ENCODE measurements around the gene PDRG1.

DNA sequence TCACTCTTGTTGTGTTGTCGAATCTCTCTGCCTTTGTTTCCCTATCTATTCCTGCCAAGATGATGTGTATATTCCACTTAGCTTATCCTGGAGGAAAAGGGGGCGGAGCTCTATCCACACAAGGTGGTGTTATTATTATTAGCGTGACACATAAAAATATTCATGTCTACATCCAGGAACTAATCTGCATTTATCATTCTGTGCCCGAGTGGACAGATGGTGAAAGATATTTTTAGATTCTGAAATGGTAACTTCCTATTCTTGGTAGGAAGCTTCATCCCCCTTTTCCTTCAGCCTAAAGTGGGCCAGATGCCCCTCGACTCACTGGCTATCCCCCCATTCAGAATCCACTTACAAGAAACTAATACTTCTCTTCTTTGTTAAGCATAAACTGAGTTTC is 18.1 kb upstream of the PDRG1 start:
- TF ChIP-seq, protein P1, sequence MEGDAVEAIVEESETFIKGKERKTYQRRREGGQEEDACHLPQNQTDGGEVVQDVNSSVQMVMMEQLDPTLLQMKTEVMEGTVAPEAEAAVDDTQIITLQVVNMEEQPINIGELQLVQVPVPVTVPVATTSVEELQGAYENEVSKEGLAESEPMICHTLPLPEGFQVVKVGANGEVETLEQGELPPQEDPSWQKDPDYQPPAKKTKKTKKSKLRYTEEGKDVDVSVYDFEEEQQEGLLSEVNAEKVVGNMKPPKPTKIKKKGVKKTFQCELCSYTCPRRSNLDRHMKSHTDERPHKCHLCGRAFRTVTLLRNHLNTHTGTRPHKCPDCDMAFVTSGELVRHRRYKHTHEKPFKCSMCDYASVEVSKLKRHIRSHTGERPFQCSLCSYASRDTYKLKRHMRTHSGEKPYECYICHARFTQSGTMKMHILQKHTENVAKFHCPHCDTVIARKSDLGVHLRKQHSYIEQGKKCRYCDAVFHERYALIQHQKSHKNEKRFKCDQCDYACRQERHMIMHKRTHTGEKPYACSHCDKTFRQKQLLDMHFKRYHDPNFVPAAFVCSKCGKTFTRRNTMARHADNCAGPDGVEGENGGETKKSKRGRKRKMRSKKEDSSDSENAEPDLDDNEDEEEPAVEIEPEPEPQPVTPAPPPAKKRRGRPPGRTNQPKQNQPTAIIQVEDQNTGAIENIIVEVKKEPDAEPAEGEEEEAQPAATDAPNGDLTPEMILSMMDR (IDR thresholded peaks at IDR 0.05; ENCODE audit: borderline replicate concordance, extremely low read depth, low read length, poor library complexity, severe bottlenecking): no peak
- TF ChIP-seq EZH2 (IDR thresholded peaks at IDR 0.05; ENCODE audit: borderline replicate concordance, low read depth, low read length, severe bottlenecking): no peak
